NAMALWA (cell line): ENCODE measurements around the gene DNAJC6.

Experiments
- DNase-seq: peaks from one replicate; pipeline ENCODE4 v3.0.0-alpha.2; 2015; ENCODE audit warnings: low spot score

DNAJC6 gene

DNA sequence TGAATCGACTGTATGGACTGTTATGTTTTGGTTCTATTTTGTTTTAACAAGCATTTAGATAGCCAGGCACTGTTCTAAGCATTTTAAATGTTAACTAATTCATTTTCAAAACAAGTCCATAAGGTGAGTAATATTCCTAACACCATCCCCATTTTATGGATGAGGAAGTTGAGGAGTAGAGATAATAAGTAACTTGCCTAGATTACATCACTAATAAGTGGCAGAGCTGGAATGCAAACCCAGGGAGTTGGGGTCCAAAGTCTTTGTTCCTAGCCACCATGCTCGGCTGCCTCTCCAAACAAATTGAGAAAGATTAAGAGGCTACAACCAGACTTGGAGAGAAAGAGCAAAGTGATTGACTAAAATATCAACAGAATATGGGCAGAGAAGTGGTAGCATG, 98.5 kb downstream of the DNAJC6 start:
- DNase-seq, result no peak

DNA sequence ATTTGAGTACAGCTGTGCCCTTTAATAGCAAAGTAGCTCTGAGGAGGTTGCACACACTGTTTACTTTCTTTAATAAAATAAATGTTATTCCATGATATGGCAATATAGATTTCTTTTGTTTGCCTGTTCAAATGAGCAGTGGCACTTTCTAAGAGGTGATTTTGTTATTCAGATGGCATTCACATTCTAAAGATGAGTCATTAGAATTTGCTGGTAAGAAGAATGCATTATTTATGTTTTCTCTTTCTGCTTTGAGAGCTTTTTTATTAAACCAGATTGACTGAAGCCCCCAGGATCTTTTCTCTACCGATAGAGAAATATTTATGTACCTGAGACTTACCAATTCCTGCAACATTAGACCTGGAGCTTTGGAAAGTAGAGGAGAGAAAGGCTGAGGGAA, 100.0 kb downstream of the DNAJC6 start:
- DNase-seq, result no peak

DNA sequence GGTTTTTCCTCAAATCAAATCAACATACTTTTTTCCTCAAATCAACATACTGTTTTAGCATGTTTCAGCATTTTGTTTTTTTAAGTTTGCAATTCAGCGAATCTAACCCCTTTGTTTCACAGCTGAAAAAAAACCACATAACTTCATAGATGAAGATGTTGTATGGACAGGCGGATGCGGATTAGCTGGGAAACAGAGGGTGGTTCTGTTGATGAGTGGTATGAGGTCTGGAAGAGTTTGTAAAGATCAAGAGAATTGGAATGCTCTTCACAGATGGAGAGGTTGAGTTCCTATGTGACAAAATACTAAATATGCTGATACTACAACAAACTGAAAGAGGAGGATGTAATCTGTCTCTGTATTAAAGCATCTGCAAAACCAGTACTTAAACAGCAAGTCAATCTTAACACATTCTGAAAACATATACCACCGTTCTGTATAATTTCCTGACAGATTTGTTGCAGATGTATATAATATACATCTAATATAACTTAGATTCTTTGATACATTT, 100.5 kb downstream of the DNAJC6 start:
- no peak for DNase-seq

DNA sequence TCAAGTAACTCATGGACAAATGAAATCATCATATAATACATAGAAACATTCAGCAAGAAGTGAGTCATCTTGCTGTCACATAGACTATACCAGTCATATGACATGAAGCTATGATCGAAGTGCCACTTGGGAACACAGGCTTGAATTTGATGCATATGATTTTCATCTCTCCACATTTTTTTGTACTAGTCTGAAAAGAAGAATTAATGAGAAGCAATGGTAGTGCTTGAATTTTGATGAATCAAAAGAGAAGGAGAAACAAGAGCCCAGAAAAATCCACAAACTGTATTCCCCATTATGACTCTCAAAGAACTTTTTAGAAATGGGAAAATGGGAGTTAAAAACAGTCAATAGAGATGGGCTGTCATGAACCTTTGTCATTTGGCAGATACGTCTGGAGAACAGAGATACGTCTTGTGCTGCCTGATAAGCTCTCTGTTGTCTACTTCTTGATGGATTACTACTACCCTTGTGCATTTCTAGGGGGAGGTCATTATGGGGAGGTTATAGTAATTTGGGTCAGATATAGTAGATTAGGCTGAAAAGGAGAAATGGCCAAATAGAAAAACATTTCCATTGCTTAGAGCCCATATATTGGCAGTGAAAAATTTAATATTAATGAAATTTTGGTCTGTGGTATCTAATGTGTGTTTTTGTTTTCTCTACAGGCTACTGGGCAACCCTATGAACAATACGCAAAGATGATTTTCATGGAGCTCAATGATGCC, 103.1 kb downstream of the DNAJC6 start:
- no peak for DNase-seq

DNA sequence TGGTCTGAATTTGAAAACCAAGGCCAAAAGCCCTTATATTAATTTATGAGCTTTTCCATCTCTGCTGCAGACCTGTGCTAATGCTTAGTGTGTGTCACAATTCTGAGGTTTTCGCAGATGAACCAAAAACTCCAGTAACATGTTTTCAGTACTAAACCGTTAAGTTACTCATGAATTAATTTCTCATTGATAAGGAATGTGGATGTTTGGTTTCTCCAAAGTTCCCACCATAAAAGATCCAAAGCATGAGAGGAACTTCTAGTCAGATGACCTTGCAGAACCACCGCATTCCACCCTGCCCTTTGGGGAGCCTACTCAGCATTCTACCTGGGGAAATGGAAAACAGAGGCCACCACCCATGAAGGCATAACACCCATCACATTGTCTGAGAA, 103.6 kb downstream of the DNAJC6 start:
- no peak for DNase-seq

DNA sequence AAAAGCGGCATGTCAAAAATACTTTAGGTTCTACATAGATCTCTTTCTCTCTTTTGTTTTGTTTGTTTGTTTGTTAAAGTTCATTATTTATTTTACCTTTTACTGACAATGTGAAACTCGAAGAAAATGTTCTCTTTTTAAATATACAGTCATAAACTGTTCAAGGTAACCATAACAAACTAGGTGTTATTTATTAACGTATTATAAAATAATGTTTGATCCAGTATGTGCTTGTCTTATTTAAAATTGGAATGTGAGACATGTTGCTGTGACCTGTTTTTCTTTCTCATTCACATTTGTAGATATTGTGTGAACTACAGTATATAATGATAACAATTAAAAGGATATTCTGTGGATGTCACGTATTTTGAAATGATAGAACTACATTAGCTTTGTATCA, 105.2 kb downstream of the DNAJC6 start:
- no peak for DNase-seq

DNA sequence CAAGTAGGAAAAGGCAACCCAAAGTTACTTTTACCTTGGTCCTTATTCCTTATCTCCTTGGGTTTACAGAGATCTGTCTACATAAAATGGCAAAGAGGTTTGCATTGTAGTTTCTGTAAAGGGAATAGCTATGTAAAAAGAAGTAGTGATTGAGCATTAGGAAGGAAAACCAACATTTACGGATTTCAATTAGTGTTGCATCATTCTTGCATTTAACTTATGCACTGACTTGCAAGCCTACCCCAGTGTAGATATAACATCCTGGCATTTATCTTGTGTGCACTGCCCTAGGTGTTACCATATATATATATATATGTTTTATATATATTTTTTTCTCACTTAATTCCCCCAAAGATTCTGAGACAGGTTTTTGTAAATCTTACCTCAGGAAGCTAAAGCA, 107.4 kb downstream of the DNAJC6 start:
- DNase-seq, result no peak

DNA sequence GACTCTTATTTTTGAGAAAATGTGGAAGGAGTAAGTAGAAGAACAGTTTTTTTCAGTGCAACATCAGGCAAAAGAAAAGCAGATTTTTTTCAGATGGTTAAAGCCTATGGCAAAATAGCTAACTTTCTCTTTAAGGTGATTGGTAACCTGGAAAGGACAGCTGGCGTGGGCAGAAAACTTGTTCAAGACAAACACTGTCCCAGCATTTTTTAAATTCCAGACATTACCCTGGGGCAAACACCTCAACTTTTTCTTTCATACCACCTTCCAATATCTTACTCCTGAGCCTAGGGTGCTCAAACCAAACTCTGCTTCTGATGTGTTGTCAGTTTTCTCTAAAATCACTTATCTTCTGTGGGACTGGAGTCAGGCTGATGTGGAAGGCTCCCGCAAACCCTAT, 108.4 kb downstream of the DNAJC6 start:
- DNase-seq, result no peak

DNA sequence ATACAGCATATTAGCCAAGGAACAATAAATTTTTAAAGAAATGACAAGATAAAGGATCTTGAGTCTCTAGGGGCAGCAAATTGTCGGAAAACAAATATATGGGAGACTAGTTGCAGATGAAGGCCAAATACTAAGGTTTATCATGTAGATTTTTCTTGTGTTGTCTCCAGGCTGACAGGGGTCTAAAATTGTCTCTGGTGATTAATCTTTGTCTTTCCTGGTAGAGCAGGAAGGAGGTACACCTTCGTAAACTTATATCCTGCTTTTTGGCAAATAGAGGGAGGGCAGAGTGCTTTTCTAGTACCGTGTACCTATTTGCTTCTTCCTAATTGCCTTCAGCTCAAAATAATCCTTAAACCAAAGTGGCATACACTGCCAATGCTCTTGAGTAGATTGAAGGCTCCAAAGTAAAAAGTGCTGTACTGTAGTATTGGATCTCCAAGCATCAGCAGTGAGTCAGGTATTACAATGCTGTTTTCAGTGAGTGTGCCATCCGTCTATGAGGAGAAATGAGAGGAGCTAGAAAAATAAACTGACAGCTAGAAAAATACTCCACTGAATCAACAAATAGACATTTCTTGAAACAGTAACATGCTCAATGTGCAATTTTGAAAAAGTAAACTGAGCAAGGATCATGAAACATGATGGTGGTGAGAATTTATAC, 109.3 kb downstream of the DNAJC6 start:
- DNase-seq, result no peak

DNA sequence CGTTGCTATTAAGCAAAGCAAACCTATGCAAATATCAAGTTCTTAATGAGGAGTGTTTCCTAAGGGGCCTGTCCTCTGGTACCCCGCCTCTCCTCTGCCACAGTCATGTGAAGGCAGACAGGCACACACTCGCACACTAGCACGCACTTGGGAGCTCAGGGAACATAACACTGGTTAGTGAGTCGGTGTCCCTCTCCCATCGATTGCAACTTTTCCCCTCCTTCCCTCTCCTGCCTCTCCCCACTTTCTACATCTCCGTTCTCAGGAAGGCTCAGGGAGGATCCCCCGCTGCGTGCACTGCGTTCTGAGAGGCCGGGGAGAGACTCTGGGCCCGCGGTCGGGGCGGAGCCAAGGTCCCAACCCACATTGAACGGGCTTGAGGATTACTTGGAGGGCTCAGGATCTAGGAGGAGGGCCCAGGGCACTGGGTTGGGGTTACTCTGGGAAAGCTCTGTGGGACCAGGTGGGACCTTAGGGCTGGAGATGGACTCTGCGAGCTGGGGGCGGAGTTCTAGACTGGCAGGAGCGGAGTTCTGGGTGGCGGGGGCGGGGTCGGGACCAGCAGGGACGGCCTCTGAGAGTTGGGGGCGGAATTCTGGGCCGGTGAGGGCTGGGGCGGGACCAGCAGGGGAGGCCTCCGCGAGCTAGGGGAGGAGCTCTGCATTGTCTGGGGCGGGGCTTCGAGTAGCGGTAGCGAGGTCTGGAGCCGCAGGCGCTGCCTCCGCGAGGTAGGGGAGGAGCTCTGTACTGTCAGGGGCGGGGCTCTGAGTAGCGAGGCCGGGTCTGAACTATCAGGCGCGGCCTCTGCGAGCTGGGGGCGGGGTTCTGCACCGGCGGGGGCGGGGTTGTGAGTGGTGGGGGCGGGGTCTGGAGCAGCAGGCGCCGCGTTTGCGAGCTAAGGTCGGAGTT, 110.6 kb downstream of the DNAJC6 start:
- peak; percentile 98 for DNase-seq

DNA sequence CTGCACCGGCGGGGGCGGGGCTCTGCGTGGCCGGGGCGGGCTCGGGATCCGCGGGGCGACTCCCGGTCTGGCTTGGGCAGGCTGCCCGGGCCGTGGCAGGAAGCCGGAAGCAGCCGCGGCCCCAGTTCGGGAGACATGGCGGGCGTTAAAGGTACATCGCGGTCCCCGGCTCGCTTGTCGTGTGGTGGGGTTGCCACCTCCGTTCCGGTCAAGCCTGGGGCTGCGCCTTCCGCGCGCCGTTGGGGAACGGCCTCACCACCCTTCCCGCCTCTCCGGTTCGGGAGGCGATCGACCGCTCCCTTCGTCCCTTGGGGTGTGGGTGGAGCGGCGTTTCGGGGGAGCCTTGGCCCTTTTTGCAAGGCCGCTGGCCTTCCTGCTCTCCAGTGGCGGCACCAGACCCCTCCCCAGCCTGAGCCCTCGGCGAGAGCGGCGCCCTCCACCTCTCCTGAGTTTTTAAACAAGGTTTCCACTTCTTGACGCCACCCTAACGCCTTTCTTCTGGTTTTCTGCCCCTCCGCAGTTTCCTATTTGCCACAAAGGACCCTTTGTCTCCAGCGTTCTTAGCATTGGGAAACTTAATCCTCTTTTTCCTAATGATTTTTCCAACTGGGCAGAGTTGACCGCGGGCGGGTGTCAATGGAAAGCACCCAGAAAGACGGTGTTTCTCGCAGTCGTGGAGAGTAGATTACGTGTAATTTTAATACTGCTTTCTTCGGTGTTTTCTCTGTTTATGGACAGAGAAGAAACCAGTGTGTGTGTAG, 111.4 kb downstream of the DNAJC6 start, which contains the start of the genes LEPR and LEPROT:
Gene LEPR, plus strand, starts transcription at position 79 of the 761 bp plus-strand sequence. CDS start 144,898 bp downstream, outside the sequence.
Gene LEPROT, plus strand, starts transcription at position 79 of the 761 bp plus-strand sequence. Its CDS starts 57 bp downstream, at position 136.
- no peak for DNase-seq

DNA sequence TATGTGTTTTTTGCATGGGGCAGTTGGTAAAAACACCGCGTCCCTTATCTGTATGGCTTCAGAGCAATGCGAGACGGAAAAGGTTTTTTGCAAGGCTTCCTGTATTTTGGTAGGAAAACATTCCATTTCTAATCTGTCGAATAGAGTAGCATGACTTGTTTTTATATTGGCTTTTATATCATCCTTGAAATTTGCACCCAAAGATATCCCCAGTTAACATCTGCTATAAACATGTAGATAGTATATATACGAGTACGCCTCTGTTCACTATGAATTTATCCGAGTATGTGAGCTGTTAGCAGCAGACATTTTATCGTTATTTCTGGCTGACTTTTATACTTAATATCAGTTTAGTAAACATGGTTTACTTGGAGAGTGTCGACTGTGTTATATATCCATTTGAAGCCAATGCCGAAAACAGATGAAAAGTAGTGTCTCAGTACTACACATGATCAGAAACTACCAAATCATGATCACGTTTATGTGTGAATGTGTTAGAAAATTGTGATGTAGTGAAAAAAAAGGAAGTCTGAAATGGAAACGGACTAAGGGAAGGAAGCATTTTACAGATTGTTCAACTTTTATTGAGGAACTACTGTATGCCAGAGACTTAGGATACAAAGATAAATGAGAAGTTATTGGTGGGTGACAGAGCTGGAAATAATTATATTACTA, 112.1 kb downstream of the DNAJC6 start:
- peak; percentile 15 for DNase-seq

DNA sequence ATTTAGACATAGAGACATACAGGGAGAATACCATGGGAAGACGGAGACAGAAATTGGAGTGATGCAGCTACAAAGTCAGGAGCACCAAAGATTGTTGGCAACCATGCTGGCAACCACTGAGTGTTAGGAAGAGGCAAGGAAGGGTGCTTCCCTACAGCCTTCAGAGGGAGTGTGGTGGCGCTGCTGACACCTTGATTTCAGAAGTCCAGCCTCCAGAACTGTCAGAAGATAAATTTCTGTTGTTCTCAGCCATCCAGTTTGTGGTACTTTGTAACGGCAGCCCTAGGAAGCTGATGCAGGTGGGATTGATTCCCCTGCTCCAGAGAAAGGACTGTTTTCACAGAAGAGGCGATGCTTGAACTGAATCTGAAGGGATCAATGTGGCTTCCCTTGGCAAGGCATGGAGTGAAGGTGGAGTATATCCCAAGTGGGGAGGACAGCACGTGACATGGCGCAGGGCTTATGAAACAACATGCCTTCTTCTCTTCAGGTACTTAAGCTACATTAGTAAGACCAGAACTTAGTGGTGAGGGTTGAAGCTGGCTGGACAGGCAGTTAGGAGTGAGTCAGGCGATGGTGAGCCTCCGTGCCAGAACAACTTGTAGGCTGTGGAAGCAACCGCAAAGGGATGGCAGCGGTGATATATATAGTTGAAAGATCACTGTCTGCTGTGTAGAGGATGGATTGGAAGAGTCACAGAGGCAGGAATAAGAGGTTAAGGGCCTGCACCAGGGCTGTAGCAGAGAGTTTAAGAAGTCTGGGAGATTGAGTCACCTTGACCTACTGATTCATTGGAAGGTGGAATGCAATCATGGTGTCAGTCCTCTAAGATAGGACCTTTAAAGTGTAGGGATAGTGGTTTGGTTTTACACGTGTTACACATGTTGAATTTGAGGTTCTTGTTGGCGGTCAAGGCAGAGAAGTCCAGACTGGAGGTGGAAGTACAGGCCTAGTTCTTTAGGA, 113.2 kb downstream of the DNAJC6 start:
- DNase-seq, result no peak

DNA sequence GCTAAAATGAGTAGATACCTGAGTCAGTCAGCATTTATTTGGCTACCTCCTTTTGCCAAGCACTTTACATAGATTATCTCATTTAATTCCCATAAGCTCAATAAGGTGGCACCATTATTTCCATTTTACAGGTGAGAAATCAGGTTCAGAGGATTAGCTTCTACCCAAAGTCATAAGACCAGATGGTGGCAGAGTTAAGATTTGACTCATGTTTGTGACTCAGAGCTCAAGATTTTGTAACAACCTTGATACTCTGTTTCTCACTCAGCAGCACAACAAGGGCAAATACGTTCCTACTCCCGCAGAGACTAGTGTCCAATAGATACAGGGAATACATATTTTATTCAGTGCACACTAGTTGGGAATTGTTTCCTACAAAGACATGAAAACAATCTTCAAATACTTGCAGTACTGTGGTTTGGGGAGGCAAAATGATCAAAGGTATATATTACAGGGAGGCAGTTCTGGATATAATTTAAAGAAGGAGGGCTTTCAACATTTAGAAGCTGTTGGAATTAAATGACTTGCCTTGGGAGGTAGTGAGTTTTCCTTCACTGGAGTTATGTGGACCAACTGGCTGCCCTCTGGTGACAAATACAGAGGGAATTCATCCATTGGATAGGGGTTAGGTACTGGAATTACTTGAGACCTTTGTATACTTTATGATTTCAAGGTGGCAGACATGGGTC, 114.7 kb downstream of the DNAJC6 start:
- DNase-seq, result no peak

DNA sequence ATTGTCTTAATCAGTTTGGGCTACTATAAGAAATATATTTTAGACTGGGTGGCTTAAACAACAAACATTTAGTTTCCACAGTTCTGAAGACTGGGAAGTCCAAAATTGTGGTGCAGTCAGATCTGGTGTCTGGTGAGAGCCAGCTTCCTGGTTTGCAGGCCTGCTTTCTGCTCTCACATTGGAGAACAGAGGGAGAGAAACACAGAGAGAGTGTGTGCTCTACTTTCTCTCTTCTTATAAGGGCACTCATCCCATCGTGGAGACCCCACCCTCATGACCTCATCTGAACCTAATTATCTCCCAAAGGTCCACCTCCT, 115.2 kb downstream of the DNAJC6 start:
- no peak for DNase-seq

DNA sequence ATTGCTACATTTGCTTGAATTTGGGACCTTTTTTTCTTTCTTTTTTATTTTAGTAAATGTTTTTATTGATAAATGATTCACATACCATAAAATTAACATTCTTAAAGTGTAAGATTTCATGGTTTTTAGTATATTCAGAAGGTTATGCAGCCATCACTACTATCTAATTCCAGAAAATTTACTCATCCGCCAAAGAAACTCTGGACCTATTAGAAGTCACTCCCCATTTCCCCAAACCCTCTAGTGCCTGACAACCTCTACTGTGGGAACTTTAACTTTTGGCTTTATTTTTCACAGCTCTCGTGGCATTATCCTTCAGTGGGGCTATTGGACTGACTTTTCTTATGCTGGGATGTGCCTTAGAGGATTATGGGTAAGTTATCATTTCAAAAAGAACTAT, 115.7 kb downstream of the DNAJC6 start:
- no peak for DNase-seq

DNA sequence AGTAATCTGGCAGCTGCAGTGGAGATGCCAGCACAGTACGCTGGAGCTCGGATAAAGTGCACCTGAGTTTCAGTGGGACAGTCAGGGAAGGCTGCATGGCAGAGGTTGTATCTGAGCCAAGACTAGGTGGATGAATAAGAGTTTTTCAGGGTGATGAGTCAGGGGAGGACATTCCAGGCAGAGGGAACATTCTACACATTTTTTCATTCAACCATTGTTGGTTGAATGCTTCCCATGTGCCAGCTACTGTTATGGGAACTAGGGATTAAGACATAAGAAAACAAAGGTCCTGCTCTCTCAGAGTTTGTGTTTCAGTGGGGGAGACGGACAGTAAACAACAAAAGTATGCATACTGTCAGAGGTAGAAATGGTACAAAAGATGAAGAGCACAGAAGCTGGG, 116.4 kb downstream of the DNAJC6 start:
- DNase-seq, result no peak

DNA sequence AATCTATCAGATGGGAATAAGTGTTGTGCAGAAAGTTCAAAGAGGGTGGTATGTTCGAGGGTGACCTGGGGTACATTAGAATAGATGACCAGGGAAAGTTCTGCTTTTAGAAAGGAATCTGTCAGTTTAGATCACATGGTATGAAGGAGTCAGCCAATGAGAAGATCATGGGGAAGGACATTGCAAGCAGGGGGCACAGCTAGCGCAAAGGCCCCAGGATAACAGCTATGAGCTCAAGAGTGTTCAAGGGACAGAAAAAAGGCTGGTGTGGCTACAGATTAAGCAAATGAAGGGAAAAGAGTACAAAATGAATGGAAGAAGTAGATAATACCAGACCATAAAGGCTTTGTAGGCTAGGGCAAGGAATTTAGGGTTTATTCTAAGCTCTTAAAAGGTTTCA, 119.7 kb downstream of the DNAJC6 start:
- no peak for DNase-seq

DNA sequence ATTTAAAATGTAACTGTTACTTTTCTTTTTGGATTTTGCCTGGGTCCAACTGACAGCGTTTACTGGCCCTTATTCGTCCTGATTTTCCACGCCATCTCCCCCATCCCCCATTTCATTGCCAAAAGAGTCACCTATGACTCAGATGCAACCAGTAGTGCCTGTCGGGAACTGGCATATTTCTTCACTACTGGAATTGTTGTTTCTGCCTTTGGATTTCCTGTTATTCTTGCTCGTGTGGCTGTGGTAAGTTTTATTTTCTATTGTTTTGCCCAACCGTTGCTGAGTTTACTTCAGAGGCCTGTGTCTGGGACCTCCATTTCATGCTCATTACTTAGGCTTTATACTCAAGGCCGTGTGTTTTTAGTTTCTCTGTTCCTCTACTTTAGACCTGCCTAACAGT, 120.5 kb downstream of the DNAJC6 start:
- no peak for DNase-seq
